HG03354 (cell line): ENCODE measurements around the gene PTPRH.
"Not testable (repeated sequence)": the region's sequence is repeated elsewhere in the genome, so short reads cannot be mapped to it uniquely, and the experiment has no call there.

ENCODE experiments used
- ATAC-seq: cut with Tn5 transposase; IDR thresholded peaks from one replicate; pipeline ENCODE4 v1.9.1; 2021; ENCODE audit warnings: mild to moderate bottlenecking; ENCODE audit not compliant: unreplicated experiment, poor library complexity, severe bottlenecking

PTPRH gene

GRCh38 chr19:55165952-55166529 lies 43.3 kb downstream of the PTPRH start:
- ATAC-seq: peak; percentile 34

- no peak for ATAC-seq
Observed at GRCh38 chr19:55161571-55162322, 47.6 kb downstream of the PTPRH start.

GRCh38 chr19:55160986-55161365 lies 48.3 kb downstream of the PTPRH start:
- ATAC-seq: no peak

- ATAC-seq: peak; percentile 76
Observed at GRCh38 chr19:55160128-55160985, 48.9 kb downstream of the PTPRH start.

GRCh38 chr19:55158848-55159749 lies 50.2 kb downstream of the PTPRH start:
- no peak for ATAC-seq

- ATAC-seq: no peak
Observed at GRCh38 chr19:55158423-55158822, 50.9 kb downstream of the PTPRH start.

GRCh38 chr19:55157064-55157908 lies 52.0 kb downstream of the PTPRH start, which contains the start of gene TNNI3:
Gene TNNI3 (minus strand): TSS chr19:55157732. CDS start chr19:55157589, 143 bp downstream.
- no peak for ATAC-seq

GRCh38 chr19:55156202-55157063 lies 52.9 kb downstream of the PTPRH start:
- ATAC-seq: no peak

GRCh38 chr19:55155784-55156183 lies 53.5 kb downstream of the PTPRH start:
- not testable (repeated sequence) for ATAC-seq

- no peak for ATAC-seq
Observed at GRCh38 chr19:55153652-55154264, 55.5 kb downstream of the PTPRH start.

GRCh38 chr19:55152017-55152416 lies 57.3 kb downstream of the PTPRH start:
- ATAC-seq: no peak

- ATAC-seq: no peak
Observed at GRCh38 chr19:55149078-55150003, 60.0 kb downstream of the PTPRH start, which contains the start of gene TNNT1. Gene TNNT1 (minus strand): TSS chr19:55149206. CDS start chr19:55147157, 2,049 bp downstream.

- ATAC-seq: no peak
Observed at GRCh38 chr19:55147545-55148251, 61.6 kb downstream of the PTPRH start.

GRCh38 chr19:55146705-55147273 lies 62.5 kb downstream of the PTPRH start:
- no peak for ATAC-seq

GRCh38 chr19:55146078-55146704 lies 63.1 kb downstream of the PTPRH start:
- no peak for ATAC-seq
